VCaP (cell line): Measurements from ENCODE around the gene HLA-DQA1.

ENCODE experiments used
- H3K27ac ChIP-seq: fragments of 450-650 bp; 2 replicates; pipeline ENCODE4 v1.5.1; 2017
- TF ChIP-seq, protein P1 (sequence below): fragments of 450-650 bp; conservative IDR thresholded peaks from 2 replicates; pipeline ENCODE4 v1.5.1; 2017; ENCODE audit warnings: mild to moderate bottlenecking, moderate library complexity

HLA-DQA1 gene

DNA sequence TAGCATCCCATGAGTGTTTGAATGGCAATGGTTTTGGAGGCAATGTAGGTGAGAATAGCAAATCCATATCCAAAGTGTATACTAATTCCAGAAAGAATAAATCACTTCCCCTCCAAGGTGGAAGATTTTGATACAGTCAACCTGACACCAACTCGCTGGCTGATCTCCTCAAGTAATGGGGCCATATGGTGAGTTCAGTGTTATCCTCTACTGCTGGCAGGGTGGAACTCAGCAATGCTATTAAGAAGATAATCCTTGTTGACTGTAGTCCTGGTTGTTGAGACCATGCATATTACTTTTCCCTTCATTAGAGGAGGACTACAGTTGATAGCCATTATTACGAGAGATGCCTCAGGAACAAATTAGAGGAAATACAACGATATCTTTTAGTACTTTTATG lies 47.0 kb downstream of the HLA-DQA1 start:
- no peak overlapping the region for H3K27ac ChIP-seq
- TF ChIP-seq, protein P1, sequence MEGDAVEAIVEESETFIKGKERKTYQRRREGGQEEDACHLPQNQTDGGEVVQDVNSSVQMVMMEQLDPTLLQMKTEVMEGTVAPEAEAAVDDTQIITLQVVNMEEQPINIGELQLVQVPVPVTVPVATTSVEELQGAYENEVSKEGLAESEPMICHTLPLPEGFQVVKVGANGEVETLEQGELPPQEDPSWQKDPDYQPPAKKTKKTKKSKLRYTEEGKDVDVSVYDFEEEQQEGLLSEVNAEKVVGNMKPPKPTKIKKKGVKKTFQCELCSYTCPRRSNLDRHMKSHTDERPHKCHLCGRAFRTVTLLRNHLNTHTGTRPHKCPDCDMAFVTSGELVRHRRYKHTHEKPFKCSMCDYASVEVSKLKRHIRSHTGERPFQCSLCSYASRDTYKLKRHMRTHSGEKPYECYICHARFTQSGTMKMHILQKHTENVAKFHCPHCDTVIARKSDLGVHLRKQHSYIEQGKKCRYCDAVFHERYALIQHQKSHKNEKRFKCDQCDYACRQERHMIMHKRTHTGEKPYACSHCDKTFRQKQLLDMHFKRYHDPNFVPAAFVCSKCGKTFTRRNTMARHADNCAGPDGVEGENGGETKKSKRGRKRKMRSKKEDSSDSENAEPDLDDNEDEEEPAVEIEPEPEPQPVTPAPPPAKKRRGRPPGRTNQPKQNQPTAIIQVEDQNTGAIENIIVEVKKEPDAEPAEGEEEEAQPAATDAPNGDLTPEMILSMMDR = no peak

DNA sequence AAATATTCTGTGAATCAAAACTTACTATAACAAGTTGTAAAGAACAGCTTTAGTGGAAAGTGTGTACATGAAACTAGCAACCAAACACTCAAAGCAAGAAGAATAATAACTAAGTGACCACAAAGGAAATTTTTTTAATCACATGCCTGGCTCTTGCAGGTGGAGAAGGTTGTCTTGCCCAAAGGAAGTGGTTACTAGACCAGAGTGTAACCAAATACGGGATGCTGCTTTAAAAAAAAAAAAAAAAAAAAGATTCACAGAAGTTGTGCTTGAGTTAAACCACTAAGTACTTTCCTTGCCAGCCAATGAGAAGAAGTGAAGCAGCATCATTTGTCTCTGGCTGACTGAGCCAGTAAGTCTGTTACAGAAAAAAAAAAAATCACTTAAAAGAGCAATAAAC lies 48.4 kb downstream of the HLA-DQA1 start:
- TF ChIP-seq, protein P1 = no peak
- no peak overlapping the region for H3K27ac ChIP-seq

- TF ChIP-seq, protein P1 = no peak
- no peak overlapping the region for H3K27ac ChIP-seq
Measured at GRCh38 chr6:32689531-32690501, 52.6 kb downstream of the HLA-DQA1 start.

DNA sequence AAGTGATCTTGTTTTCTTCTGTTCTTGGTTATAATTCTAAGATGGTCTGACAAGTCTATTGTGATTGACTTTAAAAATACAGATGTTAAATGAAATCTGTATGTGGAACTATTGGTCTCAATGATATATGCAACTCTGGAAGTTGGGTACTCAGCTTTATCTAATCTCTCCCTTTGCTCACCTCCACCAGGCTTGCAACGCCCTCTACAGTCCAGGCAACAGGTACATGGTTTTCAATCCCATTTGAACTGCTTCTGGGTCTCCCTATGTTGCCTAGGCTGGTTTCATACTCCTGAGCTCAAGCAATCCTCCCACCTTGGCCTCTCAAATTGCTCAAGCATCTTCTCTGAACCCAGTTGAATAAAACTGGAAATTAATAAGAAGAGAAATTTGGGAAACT lies 54.8 kb downstream of the HLA-DQA1 start:
- no peak overlapping the region for H3K27ac ChIP-seq
- TF ChIP-seq, protein P1 = peak; percentile 85
